NCI-H774 (cell line): ENCODE measurements around the gene DTNA.

Source experiments
- DNase-seq: peaks from one replicate; lab custom pipeline; 2025; lab: John Stamatoyannopoulos, UW

The DTNA gene

GRCh38 chr18:34859496-34859895, 149.4 kb downstream of the DTNA start:
- DNase-seq, result no peak

DNA sequence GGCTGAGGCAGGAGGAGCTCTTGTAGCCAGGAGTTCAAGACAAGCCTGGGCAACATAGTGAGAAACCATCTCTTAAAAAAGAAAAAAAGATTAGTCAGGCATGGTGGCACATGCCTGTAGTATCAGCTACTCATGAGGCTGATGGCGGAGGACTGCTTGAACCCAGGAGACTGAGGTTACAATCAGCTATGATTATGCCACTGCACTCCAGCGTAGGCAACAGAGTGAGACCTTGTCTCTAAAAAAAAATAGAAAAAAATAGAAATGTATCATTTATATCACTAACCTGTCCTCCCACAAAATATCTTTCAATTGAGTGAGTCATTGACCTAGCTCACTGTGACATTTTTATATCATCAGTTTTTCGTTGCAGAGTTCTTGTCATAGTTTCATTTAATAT, 152.5 kb downstream of the DTNA start:
- no peak for DNase-seq

- no peak for DNase-seq
Measured at GRCh38 chr18:34863702-34864101, 153.6 kb downstream of the DTNA start.

DNA sequence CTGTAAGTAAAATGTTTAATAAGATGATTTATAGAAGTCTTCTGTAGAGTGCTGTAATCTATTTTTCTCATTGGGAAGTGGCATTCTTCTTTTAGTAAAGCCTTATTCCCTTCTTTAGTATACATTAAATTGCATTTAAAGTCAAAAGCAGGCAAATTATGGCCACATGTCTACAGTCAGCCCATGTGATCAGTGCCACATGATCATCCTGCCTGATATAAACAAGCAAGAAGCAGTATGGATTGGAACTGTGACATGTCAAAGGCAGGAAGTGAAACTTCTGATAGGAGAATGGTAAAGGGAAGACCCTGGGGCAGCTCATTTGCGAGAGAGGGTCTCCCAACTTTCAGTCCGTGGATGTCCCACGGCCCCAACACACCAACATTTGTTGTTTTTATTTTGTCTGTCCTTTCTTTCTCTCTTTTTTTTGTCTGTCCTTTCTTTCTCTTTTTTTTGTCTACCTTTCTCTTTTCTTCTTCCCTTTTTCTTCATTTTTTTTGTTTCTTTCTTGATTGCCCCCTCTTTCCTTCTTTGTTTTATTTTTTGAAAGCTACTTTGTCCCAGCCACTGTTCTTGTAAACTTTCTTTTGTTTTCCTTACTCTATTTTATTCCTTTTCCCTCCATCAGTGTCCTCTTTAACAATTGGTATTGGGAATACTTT, 154.9 kb downstream of the DTNA start:
- DNase-seq, result no peak

DNA sequence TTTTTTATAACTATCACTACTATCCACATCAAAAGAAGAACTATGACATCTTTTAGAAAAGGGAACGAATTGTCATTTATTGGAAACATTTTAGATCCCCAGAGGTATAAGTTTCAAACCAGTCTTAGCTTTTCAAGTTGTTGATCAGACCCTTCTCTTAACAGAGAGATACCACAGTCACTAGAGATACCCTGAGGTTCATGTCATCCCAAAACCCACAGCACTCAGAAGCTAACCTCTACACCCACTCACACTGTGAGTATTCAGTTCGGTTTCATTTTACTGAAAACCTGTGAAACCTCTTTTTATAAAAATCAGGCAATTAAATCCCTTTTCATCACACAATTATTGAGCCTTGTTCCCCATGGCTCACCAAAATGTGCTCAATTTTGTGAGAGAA, 156.2 kb downstream of the DTNA start:
- DNase-seq, result no peak

DNA sequence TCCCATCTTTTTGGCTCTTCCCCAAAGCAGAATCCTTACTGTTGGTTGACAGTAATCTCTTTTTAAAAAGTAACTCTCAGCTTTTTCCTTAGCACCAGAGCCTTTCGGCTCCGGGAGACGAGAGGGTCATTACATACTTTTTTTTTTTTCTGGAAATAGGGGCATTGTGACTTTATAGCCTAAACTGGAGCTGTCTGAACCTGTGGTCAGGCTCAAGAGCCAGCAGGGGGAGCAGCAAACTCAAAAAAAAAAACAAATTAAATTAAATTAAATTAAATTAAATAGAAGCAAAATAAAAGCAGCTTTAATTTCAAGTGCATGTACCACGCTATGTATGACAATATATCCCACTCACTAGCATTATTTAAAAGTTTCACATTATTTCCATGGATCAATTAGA, 156.6 kb downstream of the DTNA start:
- DNase-seq, result no peak

DNA sequence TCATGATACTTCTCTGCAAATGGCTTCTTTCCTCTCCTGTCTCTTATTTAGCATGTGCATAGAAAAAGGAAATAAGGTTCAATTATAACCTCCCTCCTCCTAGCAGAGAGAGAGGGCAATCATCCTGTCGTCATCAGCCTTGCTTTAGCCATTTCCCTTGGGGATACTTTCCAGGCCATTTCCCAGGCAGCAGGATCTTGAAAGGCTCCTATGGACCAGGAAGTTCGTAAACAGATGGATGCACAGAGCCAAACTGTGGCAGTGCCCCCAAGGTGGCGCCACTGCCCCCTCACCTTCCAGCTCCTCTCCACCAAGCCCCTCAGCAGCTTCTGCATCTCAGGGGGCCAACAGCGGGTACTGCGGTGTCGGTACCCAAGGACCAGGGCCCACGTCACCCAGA, 157.4 kb downstream of the DTNA start:
- no peak for DNase-seq

DNA sequence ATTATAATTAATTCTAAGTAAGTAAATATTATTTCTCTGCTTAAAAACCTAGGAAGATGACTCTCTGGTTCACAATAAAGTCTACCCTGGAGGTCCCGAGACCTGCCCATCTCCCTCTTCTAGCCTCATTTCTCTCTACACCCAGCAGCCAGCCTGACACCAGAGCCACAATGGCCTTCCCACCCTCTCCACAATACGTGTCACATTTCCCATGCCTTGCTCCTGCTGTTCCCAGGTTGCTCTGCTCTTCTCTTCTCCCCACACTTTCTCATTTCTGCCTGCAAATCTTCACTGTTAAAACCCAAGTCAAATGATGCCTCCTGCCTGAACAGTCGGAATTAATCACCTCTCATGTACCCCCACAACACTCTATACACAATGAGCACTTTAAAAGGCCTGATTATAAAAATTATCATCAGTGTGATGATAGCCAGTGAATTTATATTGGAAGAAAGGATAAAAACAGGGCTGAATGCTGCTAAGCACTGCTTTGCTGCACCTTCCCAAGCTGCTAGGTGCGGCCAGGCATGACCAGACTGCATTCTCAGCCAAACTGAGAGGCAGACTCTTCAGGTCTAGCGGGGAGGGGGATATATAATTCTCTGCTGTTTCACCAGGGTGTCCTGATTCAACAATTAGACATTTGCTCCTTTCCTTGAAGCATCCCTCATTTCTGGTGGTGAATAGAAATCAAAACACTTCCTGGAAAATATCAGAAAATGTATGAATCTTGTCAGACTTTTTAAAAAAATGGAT, 160.6 kb downstream of the DTNA start:
- no peak for DNase-seq

DNA sequence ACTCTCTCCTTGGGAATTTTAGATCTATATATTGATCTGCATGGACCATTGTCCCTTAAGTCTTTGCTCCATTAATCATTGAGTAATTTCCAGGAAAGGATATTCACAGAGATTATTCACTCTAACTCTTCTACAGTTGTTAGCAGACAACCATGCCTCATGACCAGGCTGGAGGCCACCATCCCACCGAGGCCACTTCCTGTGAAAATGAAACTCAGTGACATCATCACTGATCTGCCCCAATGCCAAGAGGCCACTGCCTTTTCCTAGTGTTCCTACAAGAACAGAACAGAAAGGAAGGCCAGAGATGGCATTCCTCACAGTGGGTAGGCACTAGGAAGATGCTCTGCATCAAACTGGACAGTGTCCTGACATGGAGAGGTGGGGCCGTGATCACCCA, 161.3 kb downstream of the DTNA start:
- no peak for DNase-seq

GRCh38 chr18:34872066-34872465, 162.0 kb downstream of the DTNA start:
- no peak for DNase-seq

DNA sequence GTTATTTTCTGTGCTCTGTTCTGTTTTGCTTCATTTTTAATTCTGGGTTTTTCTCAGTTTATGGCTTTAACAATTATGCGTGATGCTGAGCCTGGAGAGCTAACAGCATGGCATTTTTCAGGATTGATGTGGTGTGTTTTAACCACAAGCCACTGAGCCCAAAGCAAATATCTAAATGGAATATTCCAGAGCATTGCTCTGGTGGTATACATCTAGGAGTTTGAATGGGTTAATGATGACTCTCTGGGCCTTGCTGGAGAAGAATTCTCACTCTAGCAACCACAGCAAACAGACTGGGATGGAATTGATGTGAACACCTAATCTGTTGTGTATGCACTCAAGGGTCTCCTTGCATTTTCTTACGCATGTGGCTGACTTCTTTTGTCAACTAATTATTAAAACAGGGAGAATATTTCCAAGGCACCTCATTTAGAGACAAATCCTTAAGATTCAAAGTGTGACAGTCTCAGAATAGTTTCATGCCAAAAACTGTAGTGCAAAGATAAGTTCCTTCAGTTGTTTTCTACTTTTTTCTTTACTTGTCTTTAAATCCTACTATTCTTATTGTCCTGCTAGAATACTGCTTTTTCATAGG, 164.0 kb downstream of the DTNA start:
- DNase-seq, result no peak

DNA sequence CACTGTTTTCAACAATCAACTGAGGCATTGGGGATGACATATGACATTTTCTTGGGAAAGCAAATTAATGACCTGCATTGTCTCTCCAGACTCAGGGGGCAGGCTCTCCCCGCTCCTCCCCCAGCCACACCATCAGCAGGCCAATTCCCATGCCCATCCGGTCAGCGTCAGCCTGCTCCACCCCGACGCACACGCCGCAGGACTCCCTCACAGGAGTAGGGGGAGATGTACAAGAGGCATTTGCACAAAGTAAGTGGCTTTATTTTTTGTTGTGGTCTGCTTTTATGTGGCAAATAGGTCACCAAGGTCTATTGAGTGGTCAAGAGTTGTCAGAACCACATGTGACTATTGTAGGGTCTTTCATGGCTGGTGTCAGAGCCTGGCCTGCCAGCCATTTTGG, 165.1 kb downstream of the DTNA start:
- DNase-seq, result no peak

- DNase-seq, result no peak
Measured at GRCh38 chr18:34880403-34880802, 170.3 kb downstream of the DTNA start.

GRCh38 chr18:34880882-34881834, 171.1 kb downstream of the DTNA start:
- DNase-seq, result no peak

- DNase-seq, result no peak
Measured at GRCh38 chr18:34884436-34884835, 174.3 kb downstream of the DTNA start.

DNA sequence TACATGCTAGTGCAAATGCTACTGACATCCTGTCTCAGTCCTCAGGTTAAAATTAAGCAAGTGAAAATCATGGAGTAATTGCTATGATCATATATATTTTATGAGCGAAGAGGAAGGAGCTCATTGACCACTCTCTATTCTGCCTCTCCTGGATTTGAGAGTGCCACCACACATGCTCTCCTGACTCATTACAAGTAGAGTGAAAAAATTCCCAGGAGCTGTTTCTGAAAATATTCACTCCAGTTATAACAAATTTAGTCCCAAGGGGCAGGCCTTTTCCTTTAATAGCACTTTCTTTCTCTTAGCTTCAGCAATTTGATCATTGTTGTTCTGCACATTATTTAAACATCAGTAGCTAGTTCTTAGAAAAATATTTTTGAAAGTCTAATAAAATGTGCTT, 176.1 kb downstream of the DTNA start:
- no peak for DNase-seq

DNA sequence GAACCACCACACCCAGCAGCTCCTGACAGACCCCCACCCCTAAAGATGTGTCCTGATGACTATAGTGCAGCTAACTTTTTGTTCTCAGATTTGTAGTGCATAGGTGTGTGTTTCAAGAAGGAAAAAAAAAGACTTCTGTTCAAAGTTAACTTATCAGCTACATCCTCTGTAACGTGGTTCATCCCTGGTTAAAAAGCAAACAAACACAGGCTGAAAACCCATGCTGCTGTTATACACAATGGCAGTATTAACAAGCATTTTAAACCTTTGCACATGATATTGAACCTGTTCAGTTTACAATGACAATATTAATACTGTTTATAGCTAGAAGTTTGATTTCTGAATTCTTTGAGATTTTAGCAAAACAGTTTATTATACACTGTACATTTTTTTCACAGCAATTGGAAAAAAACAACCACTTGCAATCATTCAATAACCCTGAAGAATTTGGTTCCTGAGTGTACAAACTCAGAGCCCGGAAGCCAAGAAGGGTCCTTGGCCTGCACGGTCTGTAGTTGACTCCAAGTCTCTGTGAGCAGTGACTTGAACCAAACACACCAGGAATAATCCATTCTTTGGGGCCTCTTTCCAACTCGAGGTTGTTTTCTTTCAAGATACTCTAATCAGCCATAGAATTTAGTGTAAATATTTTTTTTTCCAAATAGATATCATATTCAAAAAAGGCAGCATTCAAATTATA, 177.9 kb downstream of the DTNA start:
- no peak for DNase-seq

DNA sequence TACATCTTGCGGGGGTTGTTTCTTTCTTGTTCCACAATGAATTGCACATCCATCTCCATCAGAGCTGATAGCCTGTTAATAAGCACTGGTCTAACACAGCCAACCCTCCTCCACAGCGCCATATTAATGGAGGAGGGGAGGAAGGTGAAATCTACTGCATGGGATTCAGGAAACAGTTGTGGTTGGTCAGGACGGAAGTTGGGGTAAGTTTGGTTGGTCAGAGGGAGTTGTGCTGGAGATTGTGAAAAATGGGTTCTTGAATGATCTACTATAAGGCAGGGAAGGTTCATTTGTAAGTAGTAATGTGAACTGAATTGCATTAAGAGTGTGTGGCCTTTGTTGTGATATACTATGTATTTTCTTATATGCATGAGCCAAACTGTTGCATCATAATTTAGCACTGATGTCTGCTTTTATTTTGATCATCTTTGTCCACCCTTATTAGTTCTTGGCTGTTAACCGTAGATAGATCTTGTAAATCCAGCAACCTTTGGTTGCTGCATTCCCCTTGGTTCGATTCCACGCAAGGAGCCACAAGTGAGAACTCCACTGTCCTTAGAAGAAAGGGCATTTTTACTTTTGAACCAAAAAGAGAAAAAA, 180.5 kb downstream of the DTNA start:
- no peak for DNase-seq

- DNase-seq, result no peak
Measured at GRCh38 chr18:34892379-34892778, 182.3 kb downstream of the DTNA start.

GRCh38 chr18:34893239-34893638, 183.1 kb downstream of the DTNA start:
- DNase-seq, result no peak

DNA sequence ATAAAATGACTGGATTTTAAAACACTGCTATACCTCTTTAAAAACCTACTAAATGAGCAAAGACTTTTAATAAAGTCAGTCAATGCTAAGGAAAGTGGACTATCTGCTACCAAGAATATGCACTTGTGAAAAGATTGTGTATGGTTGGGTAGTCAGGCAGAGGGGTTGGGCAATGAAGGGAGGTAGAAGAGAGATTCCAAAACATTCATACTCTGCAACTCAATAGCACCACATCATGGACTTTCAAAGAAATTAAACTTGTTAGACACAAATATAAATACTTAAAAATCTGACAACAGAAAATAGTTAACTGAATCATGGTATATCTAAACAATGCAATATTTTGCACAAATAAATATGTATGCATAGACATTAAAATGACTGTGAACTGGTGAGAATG, 191.2 kb downstream of the DTNA start:
- no peak for DNase-seq
